NOMO-1 treated with dmso at 0.1 percent for 144 hours (cell line): ENCODE measurements around the gene KRTAP5-4.

Experiments
- DNase-seq: peaks from one replicate; lab custom pipeline; 2025; ENCODE audit not compliant: unreplicated experiment; lab: John Stamatoyannopoulos, UW

KRTAP5-4 gene

DNA sequence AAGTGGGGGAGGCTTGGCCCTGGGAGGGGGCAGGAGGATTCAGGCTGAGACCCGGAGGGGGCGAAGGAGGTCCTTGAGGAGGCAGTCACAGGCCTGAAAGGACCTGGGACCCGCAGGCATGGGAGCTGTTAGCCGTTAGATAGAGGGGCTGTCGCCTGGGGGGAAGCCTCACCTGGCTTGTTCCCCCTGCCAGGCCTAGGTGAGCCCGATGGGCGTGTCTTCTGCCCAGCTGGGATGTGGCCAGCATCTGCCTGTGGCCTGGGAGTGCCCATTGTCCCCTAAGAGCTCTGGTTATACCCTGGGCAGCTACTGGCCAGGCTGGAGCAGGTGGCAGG, 48.1 kb downstream of the KRTAP5-4 start:
- no peak for DNase-seq

DNA sequence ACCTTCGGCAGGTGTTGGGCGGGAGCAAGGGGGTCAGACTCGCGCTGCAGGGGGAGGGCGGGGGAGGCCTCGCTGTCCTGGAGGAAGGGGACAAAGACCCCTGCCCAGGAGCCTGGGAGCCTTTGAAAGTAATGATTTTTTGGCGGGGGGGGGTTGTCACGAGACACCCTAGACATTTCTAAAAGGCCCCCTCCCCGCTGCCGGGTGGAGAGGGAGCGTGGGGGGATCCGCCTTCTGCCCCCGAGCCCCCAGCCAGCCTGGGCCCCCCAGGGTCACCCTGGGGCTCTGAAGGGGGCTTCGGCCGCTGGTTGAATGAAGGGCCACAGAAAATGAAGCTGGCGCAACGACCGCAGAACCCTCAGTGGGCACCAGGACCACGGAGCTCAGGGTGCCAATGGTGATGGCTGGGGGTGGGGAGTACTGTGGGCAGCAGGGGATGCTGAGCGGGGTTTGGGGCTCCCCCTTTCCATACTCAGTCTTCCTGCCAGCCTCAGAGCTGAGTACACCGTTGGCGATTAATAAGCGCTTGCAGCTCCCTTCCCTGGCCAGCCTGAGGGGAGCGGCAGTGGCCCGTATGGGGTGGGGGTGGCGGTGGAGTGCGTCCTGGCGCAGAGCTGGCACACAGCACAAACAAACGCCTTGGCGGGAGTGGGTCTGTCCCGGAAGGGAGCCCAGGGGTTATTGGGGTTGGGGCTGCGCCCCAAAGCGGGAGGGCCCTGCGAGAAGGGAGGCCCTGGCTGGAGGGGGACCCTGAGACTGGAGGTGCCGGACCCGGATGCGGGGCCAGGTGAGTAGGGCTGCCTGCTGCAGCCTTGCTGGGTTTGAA, 48.6 kb downstream of the KRTAP5-4 start:
- DNase-seq = no peak

DNA sequence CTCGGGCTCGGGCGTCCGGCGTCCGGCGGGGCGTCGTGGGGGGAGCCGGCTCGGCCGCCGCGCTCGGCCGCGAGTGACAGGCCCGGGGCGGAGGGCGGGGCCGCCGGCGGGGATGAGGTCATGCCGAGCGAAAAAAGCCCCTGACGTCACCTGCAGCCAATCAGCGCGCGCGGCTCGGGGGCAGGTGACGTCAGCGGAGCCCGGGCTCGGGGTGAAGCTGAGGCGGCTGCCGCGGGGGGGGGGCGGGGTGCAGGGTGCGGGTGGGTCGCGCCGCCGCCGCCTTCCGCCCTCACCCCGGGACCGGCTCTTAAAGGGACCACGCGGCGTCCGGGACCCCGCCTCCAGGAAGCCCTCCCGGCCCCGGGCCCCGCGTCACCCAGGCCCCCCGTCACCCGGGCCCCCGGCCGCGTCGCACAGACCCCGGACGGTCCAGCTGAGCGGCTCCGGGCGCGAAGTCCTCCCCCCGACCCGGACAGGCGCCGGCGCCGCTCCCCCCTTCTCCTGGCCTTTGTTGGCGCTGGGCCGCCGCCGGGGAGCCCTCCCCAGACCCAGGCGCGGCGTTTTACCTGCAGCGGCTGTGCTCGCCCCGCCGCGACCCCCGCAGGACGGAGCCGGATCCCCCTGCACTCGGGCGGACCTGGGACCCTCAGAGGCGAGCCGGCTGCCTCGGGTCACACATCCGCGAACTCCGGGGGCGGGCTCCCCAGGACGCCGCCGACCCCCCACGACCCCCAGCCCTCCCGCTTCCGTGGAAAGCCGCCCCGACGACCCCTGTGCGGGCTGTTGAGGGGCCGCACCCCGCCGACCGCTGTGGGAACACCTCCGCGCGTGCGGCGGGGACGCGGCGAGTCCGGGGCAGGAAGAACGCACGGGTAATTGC, 49.5 kb downstream of the KRTAP5-4 start, which contains the start of gene DUSP8:
Gene DUSP8, minus strand, starts transcription at position 75 of the 880 bp plus-strand sequence. CDS start 6,445 bp downstream, outside the sequence.
- no peak for DNase-seq

DNA sequence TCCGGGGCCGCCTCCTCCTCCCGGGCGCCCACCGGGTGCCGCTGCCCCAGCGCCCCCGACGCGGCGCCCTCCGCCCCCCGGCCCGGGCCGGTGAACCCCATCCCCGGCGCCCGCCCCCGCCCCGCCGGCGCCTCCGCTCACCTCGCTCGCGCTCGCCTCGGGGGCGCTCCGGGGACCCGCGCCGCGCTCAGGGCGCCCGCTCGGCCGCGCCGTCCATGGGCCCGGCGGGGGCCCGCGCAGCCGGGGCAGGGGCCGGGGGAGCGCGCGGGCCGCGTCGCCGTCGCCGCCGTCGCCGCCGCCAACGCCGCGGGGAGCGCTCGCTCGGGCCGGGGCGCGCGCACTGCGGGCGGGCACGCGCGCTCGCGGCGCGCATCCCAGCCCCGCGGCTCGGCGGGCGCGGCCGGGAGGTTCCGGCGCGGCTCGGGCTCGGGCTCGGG, 50.2 kb downstream of the KRTAP5-4 start:
- DNase-seq = no peak
